22Rv1 (cell line): Measurements from ENCODE around the gene ARHGAP26.

Source experiments
- CTCF ChIP-seq: fragments of 450-650 bp; IDR thresholded peaks from 2 replicates; pipeline ENCODE4 v1.5.1; 2017; ENCODE audit warnings: mild to moderate bottlenecking
- ZFX ChIP-seq: fragments of 450-650 bp; IDR thresholded peaks from 2 replicates; pipeline ENCODE4 v1.6.1; 2017; ENCODE audit warnings: antibody characterized with exemption, borderline replicate concordance

- TF ChIP-seq CTCF, result no peak
- no peak for TF ChIP-seq ZFX
Measured at GRCh38 chr5:143011585-143011984, 241.4 kb downstream of the ARHGAP26 start.
